GM21423 (cell line): ENCODE data around the gene FITM1.

Experiments
- ATAC-seq: cut with Tn5 transposase; IDR thresholded peaks from one replicate; pipeline ENCODE4 v1.9.1; 2021; ENCODE audit warnings: mild to moderate bottlenecking, moderate library complexity; ENCODE audit not compliant: unreplicated experiment

The FITM1 gene

GRCh38 chr14:24156840-24157239, 26.4 kb downstream of the FITM1 start:
- ATAC-seq: no peak

- no peak for ATAC-seq
These were observed 26.9 kb downstream of the FITM1 start for GRCh38 chr14:24157331-24157730.

- no peak for ATAC-seq
These were observed 29.5 kb downstream of the FITM1 start for GRCh38 chr14:24159777-24160498.

- ATAC-seq: no peak
These were observed 30.0 kb downstream of the FITM1 start for GRCh38 chr14:24160499-24160849.

- peak; percentile 79 for ATAC-seq
These were observed 30.7 kb downstream of the FITM1 start, which contains the start of gene IRF9 for GRCh38 chr14:24160850-24161804. TSS of gene IRF9 (plus strand) at chr14:24161265. CDS start at chr14:24162145, 880 bp downstream.

- no peak for ATAC-seq
These were observed 31.6 kb downstream of the FITM1 start for GRCh38 chr14:24162093-24162492.

- no peak for ATAC-seq
These were observed 34.1 kb downstream of the FITM1 start for GRCh38 chr14:24164518-24164991.

- no peak for ATAC-seq
These were observed 35.3 kb downstream of the FITM1 start for GRCh38 chr14:24165785-24166184.

- no peak for ATAC-seq
These were observed 37.1 kb downstream of the FITM1 start for GRCh38 chr14:24167469-24168114.

GRCh38 chr14:24171422-24172260, 41.2 kb downstream of the FITM1 start, which contains the start of gene REC8:
TSS of gene REC8 (plus strand) at chr14:24172080. CDS start at chr14:24172553, 473 bp downstream.
- peak; percentile 83 for ATAC-seq

GRCh38 chr14:24172261-24172860, 41.9 kb downstream of the FITM1 start:
- ATAC-seq: no peak

- no peak for ATAC-seq
These were observed 42.4 kb downstream of the FITM1 start for GRCh38 chr14:24172871-24173281.

- ATAC-seq: no peak
These were observed 46.1 kb downstream of the FITM1 start for GRCh38 chr14:24176599-24176998.

GRCh38 chr14:24177041-24177825, 46.8 kb downstream of the FITM1 start:
- ATAC-seq: no peak

GRCh38 chr14:24177891-24178290, 47.4 kb downstream of the FITM1 start:
- no peak for ATAC-seq

GRCh38 chr14:24178399-24179178, 48.1 kb downstream of the FITM1 start:
- no peak for ATAC-seq

GRCh38 chr14:24179294-24179960, 49.0 kb downstream of the FITM1 start:
- no peak for ATAC-seq
